NCI-H1930 (cell line): Measurements from ENCODE around the gene METTL2B.
A peak's percentile ranks its signal among the peaks of the same experiment; 100 is the strongest.
"Not testable (repeated sequence)": the region's sequence is repeated elsewhere in the genome, so short reads cannot be mapped to it uniquely, and the experiment has no call there.

Experiments
- DNase-seq, 2 experiments: peaks; one replicate each; lab custom pipeline; 2025; lab: John Stamatoyannopoulos, UW

The METTL2B gene

GRCh38 chr7:128526062-128526466, 49.5 kb downstream of the METTL2B start:
- not testable (repeated sequence) for DNase-seq

GRCh38 chr7:128529191-128529590, 52.6 kb downstream of the METTL2B start:
- DNase-seq = not testable (repeated sequence)

- DNase-seq = not testable (repeated sequence)
Observed at GRCh38 chr7:128530121-128530854, 53.7 kb downstream of the METTL2B start.

GRCh38 chr7:128530855-128531104, 54.2 kb downstream of the METTL2B start:
- DNase-seq = no peak

- DNase-seq = peak; percentile 83 to 89
Observed at GRCh38 chr7:128531105-128531954, 54.8 kb downstream of the METTL2B start.

GRCh38 chr7:128531955-128532478, 55.5 kb downstream of the METTL2B start:
- DNase-seq = not testable (repeated sequence)

GRCh38 chr7:128532956-128533355, 56.4 kb downstream of the METTL2B start:
- not testable (repeated sequence) for DNase-seq

- DNase-seq = not testable (repeated sequence)
Observed at GRCh38 chr7:128537410-128537809, 60.9 kb downstream of the METTL2B start.

- DNase-seq = not testable (repeated sequence)
Observed at GRCh38 chr7:128542530-128542929, 66.0 kb downstream of the METTL2B start.

GRCh38 chr7:128543300-128543699, 66.8 kb downstream of the METTL2B start:
- DNase-seq = not testable (repeated sequence)

GRCh38 chr7:128546319-128546851, 69.8 kb downstream of the METTL2B start:
- DNase-seq = not testable (repeated sequence)

- DNase-seq = no peak
Observed at GRCh38 chr7:128550920-128551319, 74.4 kb downstream of the METTL2B start.

- DNase-seq = not testable (repeated sequence)
Observed at GRCh38 chr7:128554394-128554793, 77.8 kb downstream of the METTL2B start.
